ENCODE data around the gene PRIM1.
"Not testable (repeated sequence)": the region's sequence is repeated elsewhere in the genome, so short reads cannot be mapped to it uniquely, and the experiment has no call there.

The PRIM1 gene

GRCh38 chr12:56760460-56760859, 8.3 kb upstream of the PRIM1 start:
- H3K9me3 ChIP-seq (ENCODE audit: insufficient read depth, low read length), result peaks cover 22% of the 10 kb centered on the region
- no peak overlapping the region for H3K4me3 ChIP-seq (ENCODE audit: insufficient read length, low read depth)
- TF ChIP-seq ZNF274 (IDR thresholded peaks at IDR 0.05; ENCODE audit: low read depth, low read length) (no peak), YY1 (IDR thresholded peaks at IDR 0.05; ENCODE audit: insufficient read depth, insufficient read length) (no peak), SUZ12 (IDR thresholded peaks at IDR 0.05; ENCODE audit: extremely low read depth, insufficient read depth, insufficient read length) (no peak)
- no peak overlapping the region for H3K9ac ChIP-seq (ENCODE audit: insufficient read length, low read depth)
- DNase-seq (ENCODE audit: low read depth, low spot score), result no peak
- no peaks in the 10 kb centered on the region for H3K27me3 ChIP-seq (ENCODE audit: insufficient read depth, insufficient read length)
- H3K4me1 ChIP-seq (ENCODE audit: insufficient read depth, insufficient read length), result no peaks in the 10 kb centered on the region
- no peaks in the 10 kb centered on the region for H3K36me3 ChIP-seq (ENCODE audit: insufficient read depth, insufficient read length, low read length)

- peaks cover 22% of the 10 kb centered on the region for H3K9me3 ChIP-seq (ENCODE audit: insufficient read depth, low read length)
- H3K9ac ChIP-seq (ENCODE audit: insufficient read length, low read depth), result no peak overlapping the region
- H3K4me1 ChIP-seq (ENCODE audit: insufficient read depth, insufficient read length), result no peaks in the 10 kb centered on the region
- TF ChIP-seq ZNF274 (IDR thresholded peaks at IDR 0.05; ENCODE audit: low read depth, low read length) (no peak), SUZ12 (IDR thresholded peaks at IDR 0.05; ENCODE audit: extremely low read depth, insufficient read depth, insufficient read length) (no peak), YY1 (IDR thresholded peaks at IDR 0.05; ENCODE audit: insufficient read depth, insufficient read length) (no peak)
- H3K4me3 ChIP-seq (ENCODE audit: insufficient read length, low read depth), result no peak overlapping the region
- H3K36me3 ChIP-seq (ENCODE audit: insufficient read depth, insufficient read length, low read length), result no peaks in the 10 kb centered on the region
- no peak for DNase-seq (ENCODE audit: low read depth, low spot score)
- no peaks in the 10 kb centered on the region for H3K27me3 ChIP-seq (ENCODE audit: insufficient read depth, insufficient read length)
Observed at GRCh38 chr12:56759263-56759908, 7.3 kb upstream of the PRIM1 start.

DNA sequence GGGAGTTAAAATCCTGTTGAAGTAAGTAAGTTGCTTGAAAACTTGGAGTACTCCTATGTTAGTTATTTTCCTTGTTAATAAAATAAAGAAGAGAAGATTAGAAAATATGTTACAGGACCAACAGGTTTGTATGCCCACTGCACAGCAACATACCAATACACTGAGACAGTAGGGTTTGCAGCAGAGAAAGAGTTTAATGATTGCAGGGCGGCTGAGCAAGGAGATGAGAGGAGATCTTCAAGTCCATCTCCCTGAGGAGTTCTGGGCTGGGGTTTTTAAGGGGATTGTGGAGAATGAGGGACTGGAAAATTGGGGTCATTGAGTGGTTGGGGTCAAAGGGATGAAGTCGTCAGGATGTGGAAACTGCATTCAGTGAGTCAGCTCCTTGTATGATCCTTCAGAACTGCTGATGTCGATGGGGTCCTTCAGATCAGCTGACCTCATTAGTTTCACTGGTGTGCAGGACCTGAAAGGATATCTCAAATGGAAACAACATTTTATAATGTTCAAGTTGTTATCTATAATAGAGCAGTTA, 6.7 kb upstream of the PRIM1 start:
- no peak overlapping the region for H3K4me3 ChIP-seq (ENCODE audit: insufficient read length, low read depth)
- TF ChIP-seq ZNF274 (IDR thresholded peaks at IDR 0.05; ENCODE audit: low read depth, low read length) (no peak), SUZ12 (IDR thresholded peaks at IDR 0.05; ENCODE audit: extremely low read depth, insufficient read depth, insufficient read length) (no peak), YY1 (IDR thresholded peaks at IDR 0.05; ENCODE audit: insufficient read depth, insufficient read length) (no peak)
- H3K9me3 ChIP-seq (ENCODE audit: insufficient read depth, low read length), result peaks cover 22% of the 10 kb centered on the region
- DNase-seq (ENCODE audit: low read depth, low spot score), result no peak
- no peaks in the 10 kb centered on the region for H3K4me1 ChIP-seq (ENCODE audit: insufficient read depth, insufficient read length)
- H3K27me3 ChIP-seq (ENCODE audit: insufficient read depth, insufficient read length), result no peaks in the 10 kb centered on the region
- no peaks in the 10 kb centered on the region for H3K36me3 ChIP-seq (ENCODE audit: insufficient read depth, insufficient read length, low read length)
- no peak overlapping the region for H3K9ac ChIP-seq (ENCODE audit: insufficient read length, low read depth)

DNA sequence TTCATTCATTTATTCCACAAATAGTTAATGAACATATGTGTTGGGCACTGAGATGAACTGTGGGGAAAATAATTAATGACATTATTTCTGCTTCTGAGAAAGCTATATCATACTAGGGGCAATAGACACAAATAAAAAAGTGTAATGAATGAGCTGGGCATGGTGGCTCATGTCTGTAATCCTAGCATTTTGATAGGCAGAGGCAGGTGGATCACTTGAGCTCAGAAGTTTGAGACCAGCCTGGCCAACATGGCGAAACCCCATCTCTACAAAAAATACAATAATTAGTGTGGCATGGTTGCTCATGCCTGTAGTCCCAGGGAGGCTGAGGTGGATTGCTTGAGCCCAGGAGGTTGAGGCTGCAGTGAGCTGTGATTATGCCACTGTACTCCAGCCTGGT, 5.8 kb upstream of the PRIM1 start:
- not testable (repeated sequence) for DNase-seq (ENCODE audit: low read depth, low spot score); H3K9ac ChIP-seq (ENCODE audit: insufficient read length, low read depth); H3K4me3 ChIP-seq (ENCODE audit: insufficient read length, low read depth); H3K27me3 ChIP-seq (ENCODE audit: insufficient read depth, insufficient read length); H3K4me1 ChIP-seq (ENCODE audit: insufficient read depth, insufficient read length); H3K36me3 ChIP-seq (ENCODE audit: insufficient read depth, insufficient read length, low read length)
- H3K9me3 ChIP-seq (ENCODE audit: insufficient read depth, low read length), result peaks cover 22% of the 10 kb centered on the region

DNA sequence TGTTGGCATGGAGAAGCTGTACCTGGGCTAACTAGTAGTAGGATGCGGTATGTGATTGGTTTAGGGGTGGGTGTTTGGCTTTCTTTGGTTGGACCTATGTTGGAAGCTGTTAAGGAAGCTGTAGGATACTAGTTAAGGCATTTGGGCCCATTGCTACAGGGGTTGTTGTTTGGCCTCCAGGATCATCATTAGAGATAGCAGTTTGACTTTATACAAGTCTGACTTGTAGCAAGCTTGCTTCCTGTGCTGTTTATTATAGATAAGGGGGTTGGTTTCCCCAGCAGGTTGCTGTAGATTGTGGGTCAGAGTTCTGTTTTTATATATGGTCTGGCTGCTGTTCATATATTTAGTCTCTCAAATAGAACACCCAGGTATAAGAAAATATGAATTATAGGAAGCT, 1.4 kb upstream of the PRIM1 start:
- no peaks in the 10 kb centered on the region for H3K4me1 ChIP-seq (ENCODE audit: insufficient read depth, insufficient read length)
- H3K27me3 ChIP-seq (ENCODE audit: insufficient read depth, insufficient read length), result no peaks in the 10 kb centered on the region
- TF ChIP-seq YY1 (IDR thresholded peaks at IDR 0.05; ENCODE audit: insufficient read depth, insufficient read length), result no peak
- no peak for TF ChIP-seq ZNF274 (IDR thresholded peaks at IDR 0.05; ENCODE audit: low read depth, low read length)
- no peak for TF ChIP-seq SUZ12 (IDR thresholded peaks at IDR 0.05; ENCODE audit: extremely low read depth, insufficient read depth, insufficient read length)
- peaks cover 18% of the 10 kb centered on the region for H3K36me3 ChIP-seq (ENCODE audit: insufficient read depth, insufficient read length, low read length)
- H3K9me3 ChIP-seq (ENCODE audit: insufficient read depth, low read length), result peaks cover 11% of the 10 kb centered on the region
- H3K4me3 ChIP-seq (ENCODE audit: insufficient read length, low read depth), result no peak overlapping the region
- no peak for DNase-seq (ENCODE audit: low read depth, low spot score)
- no peak overlapping the region for H3K9ac ChIP-seq (ENCODE audit: insufficient read length, low read depth)

DNA sequence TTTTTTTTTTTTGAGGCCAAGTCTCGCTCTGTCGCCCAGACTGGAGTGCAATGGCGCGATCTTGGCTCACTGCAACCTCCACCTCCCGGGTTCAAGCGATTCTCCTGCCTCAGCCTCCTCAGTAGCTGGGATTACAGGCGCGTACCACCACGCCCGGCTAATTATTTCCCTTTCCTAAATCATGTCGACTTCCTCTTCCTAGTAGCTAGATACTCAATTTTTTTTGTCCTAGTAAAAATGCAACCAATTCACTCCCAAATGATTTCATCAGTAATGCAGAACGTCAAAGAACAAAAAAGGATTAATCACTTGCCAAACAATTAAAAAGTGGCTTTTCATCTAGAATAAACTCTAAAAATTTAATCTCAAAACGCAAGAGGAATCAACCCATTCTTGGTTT, 1.5 kb downstream of the PRIM1 start:
- not testable (repeated sequence) for H3K9me3 ChIP-seq (ENCODE audit: insufficient read depth, low read length); H3K27me3 ChIP-seq (ENCODE audit: insufficient read depth, insufficient read length); H3K9ac ChIP-seq (ENCODE audit: insufficient read length, low read depth); H3K4me3 ChIP-seq (ENCODE audit: insufficient read length, low read depth); H3K4me1 ChIP-seq (ENCODE audit: insufficient read depth, insufficient read length); DNase-seq (ENCODE audit: low read depth, low spot score)
- peaks cover 41% of the 10 kb centered on the region for H3K36me3 ChIP-seq (ENCODE audit: insufficient read depth, insufficient read length, low read length)

GRCh38 chr12:56749853-56750252, 2.3 kb downstream of the PRIM1 start:
- DNase-seq (ENCODE audit: low read depth, low spot score), result no peak
- Histone ChIP-seq H3K9ac (ENCODE audit: insufficient read length, low read depth) (no peak overlapping the region), H3K4me3 (ENCODE audit: insufficient read length, low read depth) (no peak overlapping the region)

GRCh38 chr12:56749359-56749758, 2.8 kb downstream of the PRIM1 start:
- DNase-seq (ENCODE audit: low read depth, low spot score), result no peak
- no peak overlapping the region for H3K9ac ChIP-seq (ENCODE audit: insufficient read length, low read depth)
- TF ChIP-seq YY1 (IDR thresholded peaks at IDR 0.05; ENCODE audit: insufficient read depth, insufficient read length), result no peak
- TF ChIP-seq SUZ12 (IDR thresholded peaks at IDR 0.05; ENCODE audit: extremely low read depth, insufficient read depth, insufficient read length), result no peak
- TF ChIP-seq ZNF274 (IDR thresholded peaks at IDR 0.05; ENCODE audit: low read depth, low read length), result no peak

More at GRCh38 chr12:56749853-56750252, 2.3 kb downstream of the PRIM1 start:
- no peaks in the 10 kb centered on the region for H3K27me3 ChIP-seq (ENCODE audit: insufficient read depth, insufficient read length)
- no peaks in the 10 kb centered on the region for H3K4me1 ChIP-seq (ENCODE audit: insufficient read depth, insufficient read length)
- TF ChIP-seq ZNF274 (IDR thresholded peaks at IDR 0.05; ENCODE audit: low read depth, low read length) (no peak), SUZ12 (IDR thresholded peaks at IDR 0.05; ENCODE audit: extremely low read depth, insufficient read depth, insufficient read length) (no peak), YY1 (IDR thresholded peaks at IDR 0.05; ENCODE audit: insufficient read depth, insufficient read length) (no peak)
- peaks cover 48% of the 10 kb centered on the region for H3K36me3 ChIP-seq (ENCODE audit: insufficient read depth, insufficient read length, low read length)
- no peaks in the 10 kb centered on the region for H3K9me3 ChIP-seq (ENCODE audit: insufficient read depth, low read length)

More at GRCh38 chr12:56749359-56749758, 2.8 kb downstream of the PRIM1 start:
- no peaks in the 10 kb centered on the region for H3K27me3 ChIP-seq (ENCODE audit: insufficient read depth, insufficient read length)
- no peaks in the 10 kb centered on the region for H3K9me3 ChIP-seq (ENCODE audit: insufficient read depth, low read length)
- no peak overlapping the region for H3K4me3 ChIP-seq (ENCODE audit: insufficient read length, low read depth)
- H3K4me1 ChIP-seq (ENCODE audit: insufficient read depth, insufficient read length), result no peaks in the 10 kb centered on the region
- peaks cover 51% of the 10 kb centered on the region for H3K36me3 ChIP-seq (ENCODE audit: insufficient read depth, insufficient read length, low read length)
